HL-60 (cell line): ENCODE results near the gene ANKS1B.

Experiments
- DNase-seq, 2 experiments: peaks; one replicate each; pipeline ENCODE4 v3.0.0-alpha.2; 2010 to 2020; ENCODE audit warnings: low read depth in 1 of 2, low spot score in 1 of 2
- H3K27ac ChIP-seq: fragments of 250-450 bp; sonication (Bioruptor Pico); replicated peaks from 2 replicates; pipeline ENCODE4 v1.5.1; 2020; ENCODE audit warnings: mild to moderate bottlenecking, moderate library complexity
- H3K27me3 ChIP-seq: fragments of 250-450 bp; sonication (Bioruptor Pico); 2 replicates; pipeline ENCODE4 v1.5.1; 2021; ENCODE audit warnings: mild to moderate bottlenecking, moderate library complexity; ENCODE audit not compliant: insufficient read depth, poor library complexity, severe bottlenecking
- H3K4me3 ChIP-seq: replicated peaks from 2 replicates; pipeline ENCODE4 v1.5.1; 2011; ENCODE audit warnings: mild to moderate bottlenecking, control low read depth, low read length; ENCODE audit not compliant: insufficient read depth
- GABPA ChIP-seq: IDR thresholded peaks from 2 replicates; pipeline ENCODE4 v1.6.1; 2012; ENCODE audit warnings: low read depth
- POLR2AphosphoS5 ChIP-seq: IDR thresholded peaks from 2 replicates; pipeline ENCODE4 v1.6.1; 2012; ENCODE audit warnings: low read depth
- SPI1 ChIP-seq: IDR thresholded peaks from 2 replicates; pipeline ENCODE4 v1.6.1; 2012; ENCODE audit warnings: low read depth, mild to moderate bottlenecking, borderline replicate concordance
- TF ChIP-seq, protein P1 (sequence below): IDR thresholded peaks from one replicate; pipeline ENCODE4 v1.5.1; 2011; ENCODE audit warnings: low read length, control low read depth, inconsistent platforms; ENCODE audit not compliant: insufficient read depth
- TF ChIP-seq, protein P2 (sequence below): IDR thresholded peaks from 2 replicates; pipeline ENCODE4 v1.6.1; 2012; ENCODE audit warnings: low read depth; ENCODE audit not compliant: insufficient replicate concordance

The ANKS1B gene

DNA sequence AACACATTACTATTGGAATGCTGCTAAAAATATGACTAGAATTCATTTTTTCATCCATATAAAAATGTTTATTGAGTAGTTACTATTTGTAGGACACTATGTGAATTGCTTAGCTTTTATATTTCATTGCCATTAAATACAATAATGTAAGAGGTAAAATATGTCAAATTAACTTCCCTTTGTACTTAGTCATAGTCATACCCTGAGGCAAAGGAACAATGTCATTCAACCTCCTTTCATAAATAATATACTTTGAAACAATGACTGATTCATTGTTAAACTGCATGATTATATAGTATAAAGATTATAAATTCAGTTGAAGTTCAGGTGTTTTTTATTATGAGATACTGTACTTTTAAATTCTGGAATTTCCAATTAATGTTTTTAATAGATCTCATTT lies 232.0 kb downstream of the ANKS1B start:
- TF ChIP-seq, protein P1, sequence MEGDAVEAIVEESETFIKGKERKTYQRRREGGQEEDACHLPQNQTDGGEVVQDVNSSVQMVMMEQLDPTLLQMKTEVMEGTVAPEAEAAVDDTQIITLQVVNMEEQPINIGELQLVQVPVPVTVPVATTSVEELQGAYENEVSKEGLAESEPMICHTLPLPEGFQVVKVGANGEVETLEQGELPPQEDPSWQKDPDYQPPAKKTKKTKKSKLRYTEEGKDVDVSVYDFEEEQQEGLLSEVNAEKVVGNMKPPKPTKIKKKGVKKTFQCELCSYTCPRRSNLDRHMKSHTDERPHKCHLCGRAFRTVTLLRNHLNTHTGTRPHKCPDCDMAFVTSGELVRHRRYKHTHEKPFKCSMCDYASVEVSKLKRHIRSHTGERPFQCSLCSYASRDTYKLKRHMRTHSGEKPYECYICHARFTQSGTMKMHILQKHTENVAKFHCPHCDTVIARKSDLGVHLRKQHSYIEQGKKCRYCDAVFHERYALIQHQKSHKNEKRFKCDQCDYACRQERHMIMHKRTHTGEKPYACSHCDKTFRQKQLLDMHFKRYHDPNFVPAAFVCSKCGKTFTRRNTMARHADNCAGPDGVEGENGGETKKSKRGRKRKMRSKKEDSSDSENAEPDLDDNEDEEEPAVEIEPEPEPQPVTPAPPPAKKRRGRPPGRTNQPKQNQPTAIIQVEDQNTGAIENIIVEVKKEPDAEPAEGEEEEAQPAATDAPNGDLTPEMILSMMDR = no peak
- TF ChIP-seq GABPA (no peak), SPI1 (no peak), POLR2AphosphoS5 (no peak)
- TF ChIP-seq, protein P2, sequence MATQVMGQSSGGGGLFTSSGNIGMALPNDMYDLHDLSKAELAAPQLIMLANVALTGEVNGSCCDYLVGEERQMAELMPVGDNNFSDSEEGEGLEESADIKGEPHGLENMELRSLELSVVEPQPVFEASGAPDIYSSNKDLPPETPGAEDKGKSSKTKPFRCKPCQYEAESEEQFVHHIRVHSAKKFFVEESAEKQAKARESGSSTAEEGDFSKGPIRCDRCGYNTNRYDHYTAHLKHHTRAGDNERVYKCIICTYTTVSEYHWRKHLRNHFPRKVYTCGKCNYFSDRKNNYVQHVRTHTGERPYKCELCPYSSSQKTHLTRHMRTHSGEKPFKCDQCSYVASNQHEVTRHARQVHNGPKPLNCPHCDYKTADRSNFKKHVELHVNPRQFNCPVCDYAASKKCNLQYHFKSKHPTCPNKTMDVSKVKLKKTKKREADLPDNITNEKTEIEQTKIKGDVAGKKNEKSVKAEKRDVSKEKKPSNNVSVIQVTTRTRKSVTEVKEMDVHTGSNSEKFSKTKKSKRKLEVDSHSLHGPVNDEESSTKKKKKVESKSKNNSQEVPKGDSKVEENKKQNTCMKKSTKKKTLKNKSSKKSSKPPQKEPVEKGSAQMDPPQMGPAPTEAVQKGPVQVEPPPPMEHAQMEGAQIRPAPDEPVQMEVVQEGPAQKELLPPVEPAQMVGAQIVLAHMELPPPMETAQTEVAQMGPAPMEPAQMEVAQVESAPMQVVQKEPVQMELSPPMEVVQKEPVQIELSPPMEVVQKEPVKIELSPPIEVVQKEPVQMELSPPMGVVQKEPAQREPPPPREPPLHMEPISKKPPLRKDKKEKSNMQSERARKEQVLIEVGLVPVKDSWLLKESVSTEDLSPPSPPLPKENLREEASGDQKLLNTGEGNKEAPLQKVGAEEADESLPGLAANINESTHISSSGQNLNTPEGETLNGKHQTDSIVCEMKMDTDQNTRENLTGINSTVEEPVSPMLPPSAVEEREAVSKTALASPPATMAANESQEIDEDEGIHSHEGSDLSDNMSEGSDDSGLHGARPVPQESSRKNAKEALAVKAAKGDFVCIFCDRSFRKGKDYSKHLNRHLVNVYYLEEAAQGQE = no peak
- no peak overlapping the region for H3K27ac ChIP-seq
- DNase-seq = no peak
- H3K4me3 ChIP-seq = no peak overlapping the region
- no peaks in the 10 kb centered on the region for H3K27me3 ChIP-seq

- no peaks in the 10 kb centered on the region for H3K27me3 ChIP-seq
Measured at GRCh38 chr12:99746538-99746937, 238.2 kb downstream of the ANKS1B start.

GRCh38 chr12:99745895-99746294 lies 238.8 kb downstream of the ANKS1B start:
- DNase-seq = no peak
- TF ChIP-seq, protein P2 = no peak
- no peak for TF ChIP-seq GABPA
- TF ChIP-seq, protein P1 = no peak
- no peak for TF ChIP-seq SPI1
- no peak for TF ChIP-seq POLR2AphosphoS5
- Histone ChIP-seq H3K4me3 (no peak overlapping the region), H3K27ac (no peak overlapping the region), H3K27me3 (no peaks in the 10 kb centered on the region)

More at GRCh38 chr12:99746538-99746937, 238.2 kb downstream of the ANKS1B start:
- TF ChIP-seq SPI1 = no peak
- TF ChIP-seq, protein P2 = no peak
- TF ChIP-seq POLR2AphosphoS5 = no peak
- TF ChIP-seq GABPA = no peak
- TF ChIP-seq, protein P1 = no peak
- no peak for DNase-seq
- Histone ChIP-seq H3K27ac (no peak overlapping the region), H3K4me3 (no peak overlapping the region)
